Activated naive CD4-positive, alpha-beta T cell (primary cell): ENCODE measurements around the gene TBCB.
"Not testable (repeated sequence)": the region's sequence is repeated elsewhere in the genome, so short reads cannot be mapped to it uniquely, and the experiment has no call there.

ENCODE experiments used
- DNase-seq, 4 experiments: peaks; one replicate each; lab custom pipeline; 2025; lab: John Stamatoyannopoulos, UW

TBCB gene

DNA sequence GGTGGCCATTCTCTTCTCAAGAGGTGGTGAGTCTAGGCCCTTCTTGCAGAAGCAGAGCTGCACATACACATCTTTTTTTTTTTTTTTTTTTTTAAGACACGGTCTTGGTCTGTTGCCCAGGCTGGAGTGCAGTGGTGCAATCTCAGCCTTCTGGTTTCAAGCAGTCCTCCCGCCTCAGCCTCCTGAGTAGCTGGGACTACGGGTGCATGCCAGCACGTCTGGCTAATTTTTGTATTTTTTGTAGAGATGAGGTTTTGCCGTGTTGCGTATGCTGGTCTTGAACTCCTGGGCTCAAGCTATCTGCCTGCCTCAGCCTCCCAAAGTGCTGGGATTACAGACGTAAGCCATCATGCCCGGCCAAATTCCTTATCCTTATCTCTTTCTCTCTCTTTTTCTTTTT lies 58.6 kb downstream of the TBCB start:
- DNase-seq: not testable (repeated sequence)
